ENCODE data around the gene EPHB3.

EPHB3 gene
- long read RNA-seq, donor 1, full-length matches to known transcripts = 2 of 8 reads
- long read RNA-seq, donor 1, partial matches to known transcripts = 6 of 8 reads
- long read RNA-seq, donor 1, other reads (novel, unspliced or antisense) = 0 of 8 reads
- long read RNA-seq, donor 2, partial matches to known transcripts = 5 of 5 reads
- long read RNA-seq, donor 2, other reads (novel, unspliced or antisense) = 0 of 5 reads
- long read RNA-seq, donor 3, full-length matches to known transcripts = 1 of 1 reads
- long read RNA-seq, donor 3, partial matches to known transcripts = 0 of 1 reads
- long read RNA-seq, donor 3, other reads (novel, unspliced or antisense) = 0 of 1 reads
- long read RNA-seq, donor 4, full-length matches to known transcripts = 2 of 2 reads
- long read RNA-seq, donor 4, partial matches to known transcripts = 0 of 2 reads
- long read RNA-seq, donor 4, other reads (novel, unspliced or antisense) = 0 of 2 reads
- long read RNA-seq, donor 5, full-length matches to known transcripts = 1 of 1 reads
- long read RNA-seq, donor 5, partial matches to known transcripts = 0 of 1 reads
- long read RNA-seq, donor 5, other reads (novel, unspliced or antisense) = 0 of 1 reads
- long read RNA-seq, donor 6, full-length matches to known transcripts = 3 of 10 reads
- long read RNA-seq, donor 6, partial matches to known transcripts = 7 of 10 reads
- long read RNA-seq, donor 6, other reads (novel, unspliced or antisense) = 0 of 10 reads
- long read RNA-seq, donor 7 = 0 reads
- long read RNA-seq, donor 8, full-length matches to known transcripts = 1 of 9 reads
- long read RNA-seq, donor 8, partial matches to known transcripts = 8 of 9 reads
- long read RNA-seq, donor 8, other reads (novel, unspliced or antisense) = 0 of 9 reads

DNA sequence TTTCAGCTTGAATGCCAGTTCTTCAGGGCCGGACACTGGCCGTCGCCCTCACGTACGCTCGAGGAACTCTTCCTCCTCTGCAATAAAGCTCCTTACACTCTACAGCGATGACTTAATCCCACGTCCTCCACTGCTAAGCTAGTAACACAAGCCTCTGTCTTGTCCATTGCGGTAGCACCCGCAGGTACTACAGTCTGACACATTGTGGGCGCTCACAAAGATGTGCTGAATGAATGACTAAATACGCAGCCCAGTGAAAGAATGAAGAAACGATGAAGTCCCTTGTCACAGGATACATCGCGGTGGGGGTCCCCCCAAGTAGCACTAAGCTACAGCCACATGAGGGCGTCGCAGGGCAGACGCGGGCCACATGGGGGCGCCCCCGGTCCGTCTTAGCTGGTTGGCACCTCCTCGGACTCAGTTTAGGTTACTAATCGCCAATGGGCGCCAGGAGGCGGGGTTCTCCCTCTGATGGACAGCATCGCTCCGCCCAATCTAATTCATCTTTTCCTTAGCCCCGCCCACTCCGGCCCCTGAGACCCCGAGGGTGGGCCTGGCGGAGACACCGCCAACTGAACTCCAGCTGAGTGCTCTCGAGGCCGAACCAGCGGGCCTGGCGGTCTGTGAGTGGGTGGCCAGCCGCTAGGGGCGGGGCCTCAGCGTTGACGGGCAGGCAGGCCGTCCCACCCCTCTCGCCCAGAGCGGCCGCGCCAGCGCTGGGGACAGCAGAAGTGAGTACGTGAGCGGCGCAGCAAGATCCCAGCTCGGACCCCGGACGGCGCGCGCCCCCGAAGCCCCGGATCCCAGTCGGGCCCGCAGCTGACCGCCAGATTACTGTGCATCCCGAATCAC lies at the start of gene EPHB3:
EPHB3 (plus strand) TSS at position 725 of the 852 bp plus-strand sequence. CDS start 451 bp downstream, outside the sequence.
- DNase-seq = peak; percentile 94

- no peak for DNase-seq
Observed at GRCh38 chr3:184512621-184513020, 49.0 kb upstream of the EPHB3 start.

DNA sequence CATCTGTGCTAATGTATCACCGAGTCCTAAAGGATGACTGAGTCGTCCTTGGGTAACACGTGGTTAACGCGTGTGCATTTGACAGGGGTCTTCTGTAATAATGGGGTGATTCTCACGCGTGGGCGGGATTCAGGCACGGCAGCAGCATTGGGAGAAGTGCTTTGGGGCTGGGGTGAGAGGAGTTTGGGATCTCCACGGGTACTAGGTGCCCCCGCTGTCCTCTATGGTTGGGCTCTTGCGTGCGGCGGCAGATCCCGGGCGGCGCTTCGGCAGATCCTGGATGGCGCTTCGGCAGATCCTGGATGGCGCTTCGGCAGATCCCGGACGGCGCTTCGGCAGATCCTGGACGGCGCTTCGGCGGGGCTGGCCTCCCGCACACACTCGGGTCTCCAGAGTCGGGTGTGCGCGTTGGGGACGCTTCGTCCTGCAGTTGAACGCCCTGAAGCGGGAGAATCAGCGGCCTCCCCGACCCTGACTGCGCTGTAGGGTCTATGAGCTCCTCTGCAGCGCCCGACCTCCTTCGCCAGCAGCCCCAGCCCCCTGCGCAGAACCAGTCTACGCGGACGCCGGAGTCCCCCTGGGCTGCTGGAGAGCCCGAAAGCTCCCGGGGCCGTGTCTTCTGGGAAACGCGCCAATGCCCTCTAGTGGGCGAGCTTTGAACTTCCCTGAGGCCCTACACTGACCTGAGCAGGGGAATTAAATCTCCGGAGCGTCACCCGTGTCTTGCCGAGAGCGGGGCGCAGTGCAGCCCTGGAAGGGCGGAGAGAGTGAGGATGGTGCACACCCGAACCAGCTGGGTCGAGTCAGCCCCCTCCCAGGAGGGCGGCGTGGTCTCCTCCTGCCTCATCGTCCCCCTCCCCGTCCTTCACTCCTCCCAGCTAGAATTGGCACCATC lies 48.1 kb upstream of the EPHB3 start:
- DNase-seq = peak; percentile 79

- DNase-seq = no peak
Observed at GRCh38 chr3:184514171-184514490, 47.5 kb upstream of the EPHB3 start.

GRCh38 chr3:184523825-184524615 lies 37.6 kb upstream of the EPHB3 start:
- DNase-seq = no peak

GRCh38 chr3:184524981-184525336 lies 36.6 kb upstream of the EPHB3 start:
- DNase-seq = no peak

DNA sequence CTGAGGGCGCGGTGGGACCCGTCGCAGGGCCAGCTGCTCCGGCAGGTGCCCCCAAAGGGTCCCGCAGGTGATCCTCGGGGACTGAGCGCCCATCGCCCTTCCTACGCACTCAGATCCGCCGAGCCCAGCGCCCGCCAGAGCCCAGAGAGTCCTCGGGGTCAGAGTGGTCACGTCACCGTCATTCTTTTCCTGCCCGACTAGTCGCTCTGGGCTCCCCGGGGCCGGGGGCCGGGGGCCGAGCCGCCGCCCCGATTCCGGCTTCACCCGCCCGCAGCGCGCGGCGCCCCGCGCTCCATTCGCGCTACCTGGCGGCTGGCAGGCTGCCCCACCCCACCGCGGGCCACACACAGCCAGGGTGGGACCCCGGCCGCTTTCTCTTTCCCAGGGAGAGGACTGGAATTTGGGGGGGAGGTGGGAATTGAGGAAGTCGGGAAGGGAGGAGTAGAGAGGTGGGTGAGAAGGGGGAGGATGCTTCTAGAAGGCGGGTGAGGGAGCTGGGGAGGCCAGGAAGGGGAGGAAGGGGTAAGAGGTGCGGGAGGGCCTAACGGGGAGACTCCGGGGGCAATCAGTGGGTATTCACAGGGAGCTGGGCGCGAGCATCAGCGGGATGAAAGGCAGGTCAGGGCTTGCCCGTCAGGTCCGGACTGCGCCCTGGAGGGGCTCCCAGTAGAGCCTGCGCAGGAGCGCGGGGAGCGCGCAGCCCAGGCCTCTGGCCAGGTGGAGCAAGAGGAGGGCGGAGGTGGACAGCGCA lies 36.1 kb upstream of the EPHB3 start:
- peak; percentile 63 for DNase-seq

DNA sequence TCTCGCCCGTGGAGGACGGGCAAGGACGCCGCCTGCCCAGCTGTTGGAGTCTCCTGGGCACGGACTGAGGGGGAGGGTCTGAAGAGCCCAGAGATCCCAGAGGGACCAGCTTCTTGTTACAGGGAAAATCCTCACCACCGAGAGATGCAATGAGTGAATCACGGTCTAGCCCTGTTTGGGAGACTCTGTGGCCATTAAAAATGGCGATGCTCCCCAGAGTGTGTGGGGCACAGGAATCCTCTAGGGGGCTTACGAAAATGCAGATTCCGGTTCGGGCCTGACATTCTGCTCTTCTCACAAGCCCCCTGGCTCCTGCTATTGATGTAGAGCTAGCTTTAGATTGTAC lies 35.5 kb upstream of the EPHB3 start:
- DNase-seq = no peak

- DNase-seq = no peak
Observed at GRCh38 chr3:184531626-184532280, 29.8 kb upstream of the EPHB3 start.

DNA sequence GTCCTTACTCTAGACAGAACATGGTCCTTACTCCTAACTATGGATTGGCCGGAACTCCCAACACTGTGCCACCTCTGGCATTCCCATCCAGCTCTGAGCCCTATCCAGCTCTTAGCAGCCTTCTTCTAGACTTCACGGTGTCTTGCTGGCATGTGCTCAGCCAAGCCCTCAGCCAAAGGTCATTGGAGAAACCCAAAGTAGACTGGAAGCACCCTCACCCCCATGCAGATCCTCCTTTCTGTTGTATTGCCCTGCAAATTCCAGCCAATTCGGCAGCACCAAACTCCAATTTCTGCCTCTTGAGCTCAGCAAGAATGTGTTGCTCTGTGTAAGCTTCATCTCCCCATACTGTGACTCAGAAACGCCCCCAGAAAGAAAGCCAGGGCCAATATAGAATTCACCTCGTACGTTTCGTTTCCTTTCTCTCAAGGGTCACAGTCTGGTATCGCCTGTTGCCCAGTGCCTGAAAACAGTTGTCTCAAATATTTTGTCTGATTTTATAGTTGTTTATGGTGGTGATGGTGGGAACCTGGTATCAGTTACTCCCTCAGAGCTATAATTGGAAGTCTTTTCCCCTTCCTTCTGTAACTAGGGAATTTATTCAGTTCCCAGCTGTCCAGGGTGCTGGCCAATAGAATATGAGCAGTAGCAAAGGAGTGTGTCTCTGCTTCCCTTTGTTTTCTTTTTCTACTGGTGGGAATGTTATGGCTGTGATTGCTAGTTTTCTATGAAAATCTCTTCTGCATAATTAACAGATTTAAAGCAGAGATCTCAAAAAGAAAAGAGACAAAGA lies 28.4 kb upstream of the EPHB3 start:
- DNase-seq = no peak

- no peak for DNase-seq
Observed at GRCh38 chr3:184537885-184538665, 23.5 kb upstream of the EPHB3 start.

GRCh38 chr3:184538666-184539431 lies 22.7 kb upstream of the EPHB3 start:
- no peak for DNase-seq

GRCh38 chr3:184539801-184540435 lies 21.7 kb upstream of the EPHB3 start:
- DNase-seq = no peak

DNA sequence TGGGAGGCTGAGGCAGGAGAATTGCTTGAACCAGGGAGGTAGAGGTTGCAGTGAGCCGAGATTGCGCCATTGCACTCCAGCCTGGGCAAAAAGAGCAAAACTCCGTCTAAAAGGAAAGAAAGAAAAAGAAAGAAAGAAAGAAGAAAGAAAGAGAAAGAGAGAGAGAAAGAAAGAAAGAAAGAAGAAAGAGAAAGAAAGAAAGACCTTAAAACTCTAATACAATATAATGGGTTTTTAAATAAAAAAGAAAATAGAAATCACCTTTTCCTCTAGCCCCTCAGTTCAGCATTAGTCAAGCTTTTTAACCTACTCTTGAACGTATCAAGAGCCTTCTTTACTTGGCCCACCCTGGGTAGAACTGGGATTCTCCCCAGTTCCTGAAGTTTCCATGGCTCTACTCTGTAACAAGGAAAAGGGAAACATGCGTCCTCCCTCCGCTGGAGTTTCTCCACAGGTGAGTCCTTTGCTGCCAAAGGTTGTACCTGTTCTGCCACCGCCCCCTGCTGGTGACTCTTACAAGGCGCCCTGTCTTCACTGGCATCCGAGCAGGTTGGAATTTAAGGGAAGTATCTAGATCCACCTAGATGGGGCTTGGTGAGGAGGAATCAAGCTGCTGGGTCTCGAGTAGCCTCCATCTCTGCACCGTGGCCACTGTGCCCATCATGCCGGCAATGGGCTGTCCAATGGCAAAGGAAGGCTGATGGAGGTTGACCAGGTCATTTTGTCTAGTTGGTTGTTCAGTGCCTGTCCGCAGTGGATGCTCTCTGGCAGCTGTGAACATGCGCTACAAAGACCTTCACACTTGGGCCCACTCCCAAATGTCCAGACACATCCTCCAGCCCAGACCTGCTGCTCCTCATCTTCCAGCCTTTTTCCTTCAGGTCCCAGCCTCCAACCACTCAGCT lies 20.6 kb upstream of the EPHB3 start:
- DNase-seq = peak; percentile 32

- DNase-seq = no peak
Observed at GRCh38 chr3:184541886-184542562, 19.6 kb upstream of the EPHB3 start.
